Body of pancreas (tissue), 4 donors: ENCODE data around the gene CDK13.
A peak's percentile ranks its signal among the peaks of the same experiment; 100 is the strongest.

Experiments
- POLR2A ChIP-seq, 3 donors: fragments of 450-650 bp; IDR thresholded peaks; one replicate each; pipeline ENCODE4 v1.6.1; 2016; ENCODE audit warnings: antibody characterized with exemption in 3 of 3, mild to moderate bottlenecking in 2 of 3
- TF ChIP-seq, protein P1 (sequence below), 7 experiments: fragments of 450-650 bp in 4 of 7; fragments of 200-600 bp in 3 of 7; sonication (generic) in 3 of 7; IDR thresholded peaks; one replicate each; pipeline ENCODE4 v1.5.1; 2016 to 2019; ENCODE audit warnings: antibody characterized with exemption in 7 of 7

DNA sequence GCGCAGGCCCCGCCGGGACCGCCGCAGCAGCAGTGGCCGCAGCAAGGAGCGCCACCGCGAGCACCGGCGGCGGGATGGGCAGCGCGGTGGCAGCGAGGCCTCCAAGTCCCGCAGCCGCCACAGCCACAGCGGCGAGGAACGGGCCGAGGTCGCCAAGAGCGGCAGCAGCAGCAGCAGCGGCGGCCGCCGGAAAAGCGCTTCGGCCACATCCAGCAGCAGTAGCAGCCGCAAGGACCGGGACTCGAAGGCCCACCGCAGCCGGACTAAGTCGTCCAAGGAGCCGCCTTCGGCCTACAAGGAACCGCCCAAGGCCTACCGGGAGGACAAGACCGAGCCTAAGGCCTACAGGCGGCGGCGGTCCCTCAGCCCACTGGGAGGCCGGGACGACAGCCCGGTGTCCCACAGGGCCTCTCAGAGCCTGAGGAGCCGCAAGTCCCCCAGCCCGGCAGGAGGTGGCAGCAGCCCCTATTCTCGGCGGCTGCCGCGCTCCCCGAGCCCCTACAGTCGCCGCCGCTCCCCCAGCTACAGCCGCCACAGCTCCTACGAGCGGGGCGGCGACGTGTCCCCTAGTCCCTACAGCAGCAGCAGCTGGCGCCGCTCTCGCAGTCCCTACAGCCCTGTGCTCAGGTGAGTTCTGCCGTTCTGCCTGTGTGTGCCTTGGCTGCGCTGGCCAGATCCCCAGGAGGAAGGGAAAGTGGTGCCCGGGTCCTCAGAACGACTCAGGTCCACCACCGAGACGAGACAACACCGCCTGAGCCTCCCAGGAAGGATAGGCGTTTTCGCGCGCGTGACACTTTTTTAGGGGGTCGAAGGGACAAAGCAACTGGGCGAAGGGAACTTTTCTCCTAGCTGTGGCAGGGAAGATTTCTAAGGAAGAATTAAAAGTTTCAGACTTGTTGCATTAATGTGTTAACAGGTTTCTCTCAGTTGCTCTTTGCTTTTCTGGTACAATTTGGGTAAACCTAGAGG is 1.5 kb downstream of the CDK13 start:
- TF ChIP-seq, protein P1, sequence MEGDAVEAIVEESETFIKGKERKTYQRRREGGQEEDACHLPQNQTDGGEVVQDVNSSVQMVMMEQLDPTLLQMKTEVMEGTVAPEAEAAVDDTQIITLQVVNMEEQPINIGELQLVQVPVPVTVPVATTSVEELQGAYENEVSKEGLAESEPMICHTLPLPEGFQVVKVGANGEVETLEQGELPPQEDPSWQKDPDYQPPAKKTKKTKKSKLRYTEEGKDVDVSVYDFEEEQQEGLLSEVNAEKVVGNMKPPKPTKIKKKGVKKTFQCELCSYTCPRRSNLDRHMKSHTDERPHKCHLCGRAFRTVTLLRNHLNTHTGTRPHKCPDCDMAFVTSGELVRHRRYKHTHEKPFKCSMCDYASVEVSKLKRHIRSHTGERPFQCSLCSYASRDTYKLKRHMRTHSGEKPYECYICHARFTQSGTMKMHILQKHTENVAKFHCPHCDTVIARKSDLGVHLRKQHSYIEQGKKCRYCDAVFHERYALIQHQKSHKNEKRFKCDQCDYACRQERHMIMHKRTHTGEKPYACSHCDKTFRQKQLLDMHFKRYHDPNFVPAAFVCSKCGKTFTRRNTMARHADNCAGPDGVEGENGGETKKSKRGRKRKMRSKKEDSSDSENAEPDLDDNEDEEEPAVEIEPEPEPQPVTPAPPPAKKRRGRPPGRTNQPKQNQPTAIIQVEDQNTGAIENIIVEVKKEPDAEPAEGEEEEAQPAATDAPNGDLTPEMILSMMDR (IDR thresholded peaks at IDR 0.05) = peak; percentile 31 to 64 (median 57)
- peak; percentile 46 to 80 (median 68) for TF ChIP-seq POLR2A (IDR thresholded peaks at IDR 0.05)
